ENCODE data around the gene G6PC1. TPM values are rescaled to one million over a fixed set of nuclear protein-coding genes. Genes with fewer than 3 reads are reported as not detected.

G6PC1 gene
- total and polyA plus RNA-seq, 2 of the 13 experiments (the other 11 are each of a cell fraction or from before 2014, with no cell fraction given): 1.7 to 37.9 TPM

- Histone ChIP-seq H3K27me3 (ENCODE audit: control insufficient read depth in 1 of 2, insufficient read depth in 2 of 2, low read length in 2 of 2) (no peaks in the 10 kb centered on the region), H3K79me2 (ENCODE audit: insufficient read depth, low read length) (peaks cover 5% of the 10 kb centered on the region), H3K4me2 (ENCODE audit: low read depth, low read length) (peak within 1 kb of the TSS; percentile 64), H3K36me3 (replicated peaks in 1 of 2; ENCODE audit: control insufficient read depth in 1 of 2, insufficient read depth in 2 of 2, low read length in 2 of 2) (0 out of 5 replicates have a peak, but pooled peaks cover 0 to under 1% of the 10 kb centered on the region in 2 experiments), H2AFZ (ENCODE audit: low read length) (no peak within 1 kb of the TSS), H3K9me3 (ENCODE audit: low read length) (no peaks in the 10 kb centered on the region), H4K20me1 (ENCODE audit: insufficient read depth, low read length) (no peaks in the 10 kb centered on the region), H3K4me3 (replicated peaks in 1 of 3; ENCODE audit: insufficient read depth in 1 of 3, low read depth in 2 of 3, low read length in 3 of 3) (peak within 1 kb of the TSS in 2 of 3 experiments; percentile 23 to 58; a peak in 2 of 6 replicates), H3K9ac (ENCODE audit: insufficient read depth, low read depth, low read length) (peak within 1 kb of the TSS; percentile 26; the same call in 1 of the 2 replicates), H3K27ac (ENCODE audit: extremely low read length, insufficient read depth, low read length) (no peak within 1 kb of the TSS), H3K4me1 (ENCODE audit: insufficient read depth, low read length) (peaks cover 75% of the 10 kb centered on the region)
- peak; percentile 13; the same call in 2 of the 3 replicates for ATAC-seq
- BruUV-seq (replicated peaks): no TSS peak
- 16% methylated on average over 9 of the region's 9 CpGs for WGBS (ENCODE audit: low lambda C conversion rate)
- peak; percentile 28 for DNase-seq (ENCODE audit: low spot score)
- POLR2A ChIA-PET: interaction anchor here (1.0 to 3.7 kb wide), 4 partner anchors 16 to 78 kb away, joined by 3 to 12 read pairs (median 5); no protein-coding TSS in a partner anchor
- intact Hi-C loops (cut with micrococcal nuclease; ENCODE audit: unreplicated experiment) (no loop called here), in situ Hi-C loops (cut with HindIII; ENCODE audit: extremely low pct_ligation_motif_present, low pct_unique_long_range_greater_than_20kb) (no loop called here)
- TF ChIP-seq ZNF766 (CRISPR knock-in tag; IDR thresholded peaks at IDR 0.05; ENCODE audit: borderline replicate concordance) (no peak), PAWR (CRISPR knock-in tag; IDR thresholded peaks at IDR 0.05; ENCODE audit: borderline replicate concordance) (no peak), SOX13 (IDR thresholded peaks at IDR 0.05) (no peak), SOX13 (CRISPR knock-in tag; conservative IDR thresholded peaks at IDR 0.05 in 1 of 2, IDR thresholded peaks at IDR 0.05 in 1 of 2) (no peak), ZNF256 (CRISPR knock-in tag; conservative IDR thresholded peaks at IDR 0.05) (no peak), ATM (IDR thresholded peaks at IDR 0.05; ENCODE audit: borderline replicate concordance) (no peak), ZNF556 (CRISPR knock-in tag; IDR thresholded peaks at IDR 0.05; ENCODE audit: borderline replicate concordance) (no peak), SP5 (CRISPR knock-in tag; IDR thresholded peaks at IDR 0.05; ENCODE audit: borderline replicate concordance, low read depth) (0 out of 2 replicates have a peak, but pooled peaks have one; percentile 51), PCBP2 (optimal IDR thresholded peaks at IDR 0.05; ENCODE audit: low read depth, low read length, poor library complexity, severe bottlenecking) (no peak), ZNF142 (CRISPR knock-in tag; IDR thresholded peaks at IDR 0.05) (no peak), ZNF101 (CRISPR knock-in tag; IDR thresholded peaks at IDR 0.05; ENCODE audit: borderline replicate concordance, low read depth) (no peak)
- TF ChIP-seq, protein P1, sequence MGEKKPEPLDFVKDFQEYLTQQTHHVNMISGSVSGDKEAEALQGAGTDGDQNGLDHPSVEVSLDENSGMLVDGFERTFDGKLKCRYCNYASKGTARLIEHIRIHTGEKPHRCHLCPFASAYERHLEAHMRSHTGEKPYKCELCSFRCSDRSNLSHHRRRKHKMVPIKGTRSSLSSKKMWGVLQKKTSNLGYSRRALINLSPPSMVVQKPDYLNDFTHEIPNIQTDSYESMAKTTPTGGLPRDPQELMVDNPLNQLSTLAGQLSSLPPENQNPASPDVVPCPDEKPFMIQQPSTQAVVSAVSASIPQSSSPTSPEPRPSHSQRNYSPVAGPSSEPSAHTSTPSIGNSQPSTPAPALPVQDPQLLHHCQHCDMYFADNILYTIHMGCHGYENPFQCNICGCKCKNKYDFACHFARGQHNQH (CRISPR knock-in tag; IDR thresholded peaks at IDR 0.05): no peak
- TF ChIP-seq, protein P2, sequence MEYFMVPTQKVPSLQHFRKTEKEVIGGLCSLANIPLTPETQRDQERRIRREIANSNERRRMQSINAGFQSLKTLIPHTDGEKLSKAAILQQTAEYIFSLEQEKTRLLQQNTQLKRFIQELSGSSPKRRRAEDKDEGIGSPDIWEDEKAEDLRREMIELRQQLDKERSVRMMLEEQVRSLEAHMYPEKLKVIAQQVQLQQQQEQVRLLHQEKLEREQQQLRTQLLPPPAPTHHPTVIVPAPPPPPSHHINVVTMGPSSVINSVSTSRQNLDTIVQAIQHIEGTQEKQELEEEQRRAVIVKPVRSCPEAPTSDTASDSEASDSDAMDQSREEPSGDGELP (IDR thresholded peaks at IDR 0.05; ENCODE audit: borderline replicate concordance, low read depth): peak; percentile 79; the same call in 1 of the 2 replicates
- CTCF ChIA-PET (ENCODE audit: low intra/inter-chr PET ratio, low total read pairs): no interaction called here
- FAIRE-seq: no peak
Observed at GRCh38 chr17:42850954-42851353, 49.6 kb upstream of the G6PC1 start, which contains the start of gene AOC3. Gene AOC3, plus strand, starts transcription at chr17:42851199. Its CDS starts 145 bp downstream, at chr17:42851344.

Data from HepG2 (cell line).